ENCODE results near the gene IPMK. TPM values are rescaled to one million over a fixed set of nuclear protein-coding genes. Genes with fewer than 3 reads are reported as not detected.

The IPMK gene
- total and polyA plus RNA-seq, 12 donors, result 0.93 to 5.0 (median 2.6) TPM

DNA sequence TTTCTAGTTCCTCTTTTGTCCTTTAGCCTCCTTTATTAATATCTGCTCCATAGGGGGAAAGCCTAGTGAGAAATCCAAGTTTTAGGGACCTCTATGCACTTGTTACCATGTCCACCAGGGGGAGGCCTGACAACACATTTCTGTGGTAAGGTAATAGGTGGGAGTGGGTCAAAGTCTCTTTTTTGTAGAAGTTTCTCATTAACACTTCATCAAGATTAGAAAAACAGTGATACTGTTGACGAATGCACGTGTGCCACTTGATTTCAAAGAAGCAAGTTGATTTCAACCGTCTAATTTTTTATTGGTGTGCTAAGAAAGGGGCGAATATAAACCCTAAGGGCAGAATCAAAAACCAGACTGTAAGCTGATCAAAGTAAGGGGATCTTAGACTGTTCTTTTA is 31.9 kb upstream of the IPMK start:
- Histone ChIP-seq H3K27ac (no peak overlapping the region), H3K9me3 (no peaks in the 10 kb centered on the region), H3K4me1 (peaks cover 0 to 5% (median 0%) of the 10 kb centered on the region in 9 donors), H3K36me3 (no peaks in the 10 kb centered on the region), H3K4me3 (no peak overlapping the region), H3K27me3 (peaks cover 0 to 25% (median 0%) of the 10 kb centered on the region in 7 donors)
- intact Hi-C loops (cut with DNase I), result no loop called here
- DNase-seq (peak in 1 of 2 donors; percentile 56), ATAC-seq (peak in 6 of 8 donors; percentile 52 to 75 (median 68))
- 8 to 11% methylated on average over 4 of the region's 4 CpGs for WGBS, 2 donors
- TF ChIP-seq, protein P1, sequence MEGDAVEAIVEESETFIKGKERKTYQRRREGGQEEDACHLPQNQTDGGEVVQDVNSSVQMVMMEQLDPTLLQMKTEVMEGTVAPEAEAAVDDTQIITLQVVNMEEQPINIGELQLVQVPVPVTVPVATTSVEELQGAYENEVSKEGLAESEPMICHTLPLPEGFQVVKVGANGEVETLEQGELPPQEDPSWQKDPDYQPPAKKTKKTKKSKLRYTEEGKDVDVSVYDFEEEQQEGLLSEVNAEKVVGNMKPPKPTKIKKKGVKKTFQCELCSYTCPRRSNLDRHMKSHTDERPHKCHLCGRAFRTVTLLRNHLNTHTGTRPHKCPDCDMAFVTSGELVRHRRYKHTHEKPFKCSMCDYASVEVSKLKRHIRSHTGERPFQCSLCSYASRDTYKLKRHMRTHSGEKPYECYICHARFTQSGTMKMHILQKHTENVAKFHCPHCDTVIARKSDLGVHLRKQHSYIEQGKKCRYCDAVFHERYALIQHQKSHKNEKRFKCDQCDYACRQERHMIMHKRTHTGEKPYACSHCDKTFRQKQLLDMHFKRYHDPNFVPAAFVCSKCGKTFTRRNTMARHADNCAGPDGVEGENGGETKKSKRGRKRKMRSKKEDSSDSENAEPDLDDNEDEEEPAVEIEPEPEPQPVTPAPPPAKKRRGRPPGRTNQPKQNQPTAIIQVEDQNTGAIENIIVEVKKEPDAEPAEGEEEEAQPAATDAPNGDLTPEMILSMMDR (IDR thresholded peaks at IDR 0.05), result peak; percentile 56 to 85 (median 79)

DNA sequence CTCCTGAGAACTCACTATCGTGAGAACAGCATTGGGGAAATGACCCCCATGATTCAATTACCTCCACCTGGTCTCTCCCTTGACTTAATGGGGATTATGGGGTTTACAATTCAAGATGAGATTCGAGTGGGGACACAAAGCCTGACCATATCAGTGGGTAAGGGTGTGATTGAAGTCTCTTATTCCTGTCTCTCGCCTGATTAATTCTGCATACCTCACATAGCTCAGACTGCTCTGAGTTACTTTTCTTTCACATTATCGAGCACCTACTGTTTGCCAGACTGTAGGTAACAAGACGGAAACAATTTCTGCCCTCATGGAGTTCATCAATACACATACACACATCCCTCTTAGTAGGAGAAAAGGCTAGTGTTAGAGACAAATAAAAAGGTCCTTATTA is 26.3 kb upstream of the IPMK start:
- no peak overlapping the region for H3K27ac ChIP-seq
- no peaks in the 10 kb centered on the region for H3K9me3 ChIP-seq
- TF ChIP-seq, protein P1 (IDR thresholded peaks at IDR 0.05), result no peak
- DNase-seq, result no peak
- H3K4me3 ChIP-seq, result no peak overlapping the region
- H3K4me1 ChIP-seq, result no peaks in the 10 kb centered on the region
- no peaks in the 10 kb centered on the region for H3K27me3 ChIP-seq
- WGBS, 2 donors, result 68 to 69% methylated on average over 5 of the region's 5 CpGs
- H3K36me3 ChIP-seq, result peaks cover 0 to 16% (median 0%) of the 10 kb centered on the region in 9 donors
- ATAC-seq, result no peak
- intact Hi-C loops (cut with DNase I), result loop anchor here in 5 of 10 donors (2.0 to 5.0 kb wide), 2 partner anchors 117 kb away; no protein-coding TSS in a partner anchor

DNA sequence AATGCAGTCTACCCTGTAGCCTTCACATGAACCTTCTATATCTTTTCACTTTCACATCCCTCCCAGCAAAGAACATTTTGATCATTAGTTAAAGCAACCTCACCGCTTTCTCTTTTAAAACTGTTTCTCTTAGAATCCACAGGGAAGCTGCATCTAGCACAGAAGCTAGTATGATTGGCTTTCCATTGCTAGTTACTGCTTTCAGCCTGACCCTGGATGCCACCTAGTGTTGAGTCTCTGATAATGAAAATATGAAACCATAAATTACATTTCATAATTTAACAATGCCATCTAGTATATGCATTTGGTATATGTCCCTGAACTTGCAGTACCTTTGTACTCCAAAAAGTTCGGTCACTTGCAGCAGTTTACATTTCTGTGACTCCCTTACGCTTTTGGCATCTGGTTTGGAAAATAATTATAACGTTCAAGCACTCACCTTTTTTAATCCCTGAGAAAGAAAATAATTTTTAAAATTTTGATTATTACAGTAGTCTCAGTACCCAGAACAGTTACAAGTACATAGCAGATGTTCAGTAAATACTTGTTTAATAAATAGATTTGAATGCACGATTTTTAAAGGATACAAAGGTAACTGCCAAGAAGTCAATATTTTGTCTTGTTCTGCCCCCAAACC is 24.0 kb upstream of the IPMK start:
- Histone ChIP-seq H3K27me3 (no peaks in the 10 kb centered on the region), H3K9me3 (no peaks in the 10 kb centered on the region), H3K36me3 (peaks cover 0 to 28% (median 0%) of the 10 kb centered on the region in 9 donors), H3K4me1 (no peaks in the 10 kb centered on the region), H3K27ac (no peak overlapping the region), H3K4me3 (no peak overlapping the region)
- DNase-seq (no peak), ATAC-seq (peak in 7 of 8 donors; percentile 33 to 75 (median 63))
- intact Hi-C loops (cut with DNase I), result loop anchor here (1.0 to 5.0 kb wide), 5 partner anchors 113 to 117 kb away; no protein-coding TSS in a partner anchor
- TF ChIP-seq, protein P1 (IDR thresholded peaks at IDR 0.05), result peak; percentile 55 to 84 (median 76)
- 70 to 79% methylated on average over 5 of the region's 5 CpGs for WGBS, 2 donors

DNA sequence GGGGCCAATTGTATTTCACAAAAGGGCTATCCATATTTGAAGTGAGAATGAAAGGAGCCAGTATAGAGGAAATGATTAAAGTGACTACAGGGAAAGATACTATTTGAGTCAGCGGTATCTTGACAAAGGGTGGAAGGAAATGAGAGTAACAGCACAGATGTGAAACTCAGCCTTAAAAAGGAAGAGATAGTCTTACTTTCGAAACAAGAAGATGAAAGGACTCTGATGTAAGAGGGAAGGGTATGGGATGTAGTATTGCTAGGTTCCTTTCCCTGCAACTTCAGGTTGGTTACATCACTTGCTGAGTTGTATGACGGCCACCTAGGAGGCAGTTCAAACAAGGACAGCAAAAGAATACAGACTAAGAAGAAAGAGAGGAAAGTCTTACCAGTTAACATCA is 14.9 kb upstream of the IPMK start:
- ATAC-seq (peak in 7 of 8 donors; percentile 25 to 94 (median 74)), DNase-seq (no peak)
- intact Hi-C loops (cut with DNase I), result no loop called here
- peak overlapping the region in 4 of 10 donors; percentile 9 to 31 (median 23) for H3K27ac ChIP-seq
- H3K27me3 ChIP-seq, result no peaks in the 10 kb centered on the region
- WGBS, 2 donors, result 57 to 67% methylated on average over 3 of the region's 3 CpGs
- no peak overlapping the region for H3K4me3 ChIP-seq
- TF ChIP-seq, protein P1 (IDR thresholded peaks at IDR 0.05), result no peak
- H3K36me3 ChIP-seq, result peaks cover 0 to 26% (median 10%) of the 10 kb centered on the region in 9 donors
- peaks cover 0 to 10% (median 0%) of the 10 kb centered on the region in 9 donors for H3K4me1 ChIP-seq
- H3K9me3 ChIP-seq, result no peaks in the 10 kb centered on the region
